ENCODE data around the gene RHOBTB3.

RHOBTB3 gene

GRCh38 chr5:95768731-95769130 lies 37.6 kb downstream of the RHOBTB3 start:
- no peaks in the 10 kb centered on the region for H3K27me3 ChIP-seq
- H3K4me3 ChIP-seq (ENCODE audit: low read depth, low read length): no peak overlapping the region
- peaks cover 47% of the 10 kb centered on the region for H3K36me3 ChIP-seq
- no peaks in the 10 kb centered on the region for H3K9me3 ChIP-seq
- no peak for TF ChIP-seq CTCF (IDR thresholded peaks at IDR 0.05; ENCODE audit: low read depth, low read length)
- peaks cover 34% of the 10 kb centered on the region for H3K4me1 ChIP-seq
- no peak for DNase-seq

- peaks cover 43% of the 10 kb centered on the region for H3K36me3 ChIP-seq
- no peak for TF ChIP-seq CTCF (IDR thresholded peaks at IDR 0.05; ENCODE audit: low read depth, low read length)
- no peak for DNase-seq
These were observed 39.9 kb downstream of the RHOBTB3 start for GRCh38 chr5:95770830-95771708.

GRCh38 chr5:95771892-95772291 lies 40.8 kb downstream of the RHOBTB3 start:
- Histone ChIP-seq H3K4me1 (peaks cover 37% of the 10 kb centered on the region), H3K9me3 (no peaks in the 10 kb centered on the region), H3K36me3 (peaks cover 43% of the 10 kb centered on the region), H3K27me3 (no peaks in the 10 kb centered on the region), H3K4me3 (ENCODE audit: low read depth, low read length) (no peak overlapping the region)
- DNase-seq: no peak
- no peak for TF ChIP-seq CTCF (IDR thresholded peaks at IDR 0.05; ENCODE audit: low read depth, low read length)

More at GRCh38 chr5:95770830-95771708, 39.9 kb downstream of the RHOBTB3 start:
- Histone ChIP-seq H3K4me1 (peaks cover 37% of the 10 kb centered on the region), H3K27me3 (no peaks in the 10 kb centered on the region), H3K4me3 (ENCODE audit: low read depth, low read length) (no peak overlapping the region), H3K9me3 (no peaks in the 10 kb centered on the region)

GRCh38 chr5:95773335-95774059 lies 42.4 kb downstream of the RHOBTB3 start:
- H3K4me3 ChIP-seq (ENCODE audit: low read depth, low read length): no peak overlapping the region
- peaks cover 37% of the 10 kb centered on the region for H3K4me1 ChIP-seq
- H3K36me3 ChIP-seq: peaks cover 33% of the 10 kb centered on the region
- no peak for DNase-seq
- TF ChIP-seq CTCF (IDR thresholded peaks at IDR 0.05; ENCODE audit: low read depth, low read length): no peak
- H3K27me3 ChIP-seq: no peaks in the 10 kb centered on the region
- H3K9me3 ChIP-seq: no peaks in the 10 kb centered on the region

GRCh38 chr5:95777441-95777840 lies 46.3 kb downstream of the RHOBTB3 start:
- H3K36me3 ChIP-seq: peaks cover 22% of the 10 kb centered on the region
- H3K4me1 ChIP-seq: peaks cover 20% of the 10 kb centered on the region
- H3K27me3 ChIP-seq: no peaks in the 10 kb centered on the region
- H3K4me3 ChIP-seq (ENCODE audit: low read depth, low read length): no peak overlapping the region
- TF ChIP-seq CTCF (IDR thresholded peaks at IDR 0.05; ENCODE audit: low read depth, low read length): no peak
- H3K9me3 ChIP-seq: no peaks in the 10 kb centered on the region
- DNase-seq: no peak
